ENCODE measurements around the gene FBXO40.

The FBXO40 gene

DNA sequence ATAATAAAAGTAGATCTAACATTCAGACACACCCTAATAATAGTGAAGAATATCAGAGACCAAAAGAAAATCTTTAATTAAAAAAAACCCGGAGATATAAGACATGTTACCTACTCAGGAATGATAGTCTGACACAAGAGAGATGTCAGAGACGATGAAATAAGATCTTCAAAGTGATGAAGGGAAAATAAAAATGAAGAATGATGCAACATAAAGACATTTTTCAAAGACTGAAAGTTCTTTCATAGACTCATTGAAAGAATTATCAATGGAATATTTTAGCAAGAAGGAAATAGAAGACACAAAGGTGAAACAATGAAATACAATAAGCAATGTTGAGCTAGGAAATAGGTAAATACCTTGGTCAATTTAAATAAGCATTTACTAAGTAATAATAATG is 47.9 kb downstream of the FBXO40 start:
- DNase-seq: peak in 1 of 2 experiments; percentile 26
- TF ChIP-seq POLR2A (IDR thresholded peaks at IDR 0.05; ENCODE audit: low read length) (no peak), GATA1 (IDR thresholded peaks at IDR 0.05; ENCODE audit: low read depth, low read length) (no peak)

DNA sequence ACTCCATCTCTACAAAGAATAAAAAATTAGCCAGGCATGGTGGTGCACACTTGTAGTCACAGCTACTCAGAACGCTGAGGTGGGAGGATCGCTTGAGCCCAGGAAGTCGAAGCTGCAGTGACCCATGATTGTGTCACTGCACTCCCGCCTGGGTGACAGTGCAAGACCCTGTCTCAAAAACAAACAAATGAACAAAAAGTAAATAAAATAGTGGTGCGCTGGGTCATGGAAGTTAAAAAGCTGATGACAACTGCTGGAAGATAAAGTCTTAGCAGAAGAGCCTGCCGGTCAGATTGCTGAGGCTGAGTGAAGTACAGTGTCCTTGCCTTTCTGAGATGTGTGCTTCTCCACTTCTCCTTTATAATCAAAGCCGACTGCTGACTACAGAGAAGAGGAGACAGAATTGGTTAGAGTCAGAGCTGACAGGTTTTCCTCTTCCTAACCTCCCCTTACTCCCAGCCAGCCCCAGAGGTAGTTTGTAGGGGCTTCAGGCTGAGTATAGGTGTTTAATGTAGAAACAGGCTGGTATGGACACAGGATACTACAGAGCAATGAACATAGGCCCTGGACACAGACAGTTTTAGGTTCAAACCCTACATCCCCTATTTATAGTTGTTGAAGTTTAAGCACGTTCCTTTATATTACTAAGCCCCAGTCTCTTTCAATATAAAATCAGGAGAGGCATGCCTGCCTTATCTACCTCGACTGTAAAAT is 49.6 kb downstream of the FBXO40 start:
- no peak for DNase-seq
- TF ChIP-seq GATA1 (IDR thresholded peaks at IDR 0.05; ENCODE audit: low read depth, low read length): no peak
- no peak for TF ChIP-seq POLR2A (IDR thresholded peaks at IDR 0.05; ENCODE audit: low read length)

DNA sequence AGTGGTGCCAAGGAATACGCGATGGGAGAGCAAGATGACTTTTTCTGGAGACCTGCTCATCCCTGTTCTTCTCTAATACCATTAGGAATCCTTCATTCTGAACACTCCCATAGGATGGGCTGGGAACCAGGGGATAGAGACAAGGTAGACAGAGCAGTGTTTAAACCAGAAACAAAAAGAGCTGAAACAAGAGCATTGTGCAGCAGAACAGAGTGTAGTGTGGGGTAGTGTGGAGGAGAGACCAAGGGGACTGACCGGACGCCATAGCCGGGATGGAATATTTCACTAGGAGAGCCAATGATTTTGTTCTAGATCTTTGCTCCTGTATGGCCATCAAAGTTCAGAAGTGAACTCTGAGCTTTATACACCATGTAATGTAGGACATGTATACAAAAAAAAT is 51.9 kb downstream of the FBXO40 start:
- TF ChIP-seq POLR2A (IDR thresholded peaks at IDR 0.05; ENCODE audit: low read length) (no peak), GATA1 (IDR thresholded peaks at IDR 0.05; ENCODE audit: low read depth, low read length) (no peak)

DNA sequence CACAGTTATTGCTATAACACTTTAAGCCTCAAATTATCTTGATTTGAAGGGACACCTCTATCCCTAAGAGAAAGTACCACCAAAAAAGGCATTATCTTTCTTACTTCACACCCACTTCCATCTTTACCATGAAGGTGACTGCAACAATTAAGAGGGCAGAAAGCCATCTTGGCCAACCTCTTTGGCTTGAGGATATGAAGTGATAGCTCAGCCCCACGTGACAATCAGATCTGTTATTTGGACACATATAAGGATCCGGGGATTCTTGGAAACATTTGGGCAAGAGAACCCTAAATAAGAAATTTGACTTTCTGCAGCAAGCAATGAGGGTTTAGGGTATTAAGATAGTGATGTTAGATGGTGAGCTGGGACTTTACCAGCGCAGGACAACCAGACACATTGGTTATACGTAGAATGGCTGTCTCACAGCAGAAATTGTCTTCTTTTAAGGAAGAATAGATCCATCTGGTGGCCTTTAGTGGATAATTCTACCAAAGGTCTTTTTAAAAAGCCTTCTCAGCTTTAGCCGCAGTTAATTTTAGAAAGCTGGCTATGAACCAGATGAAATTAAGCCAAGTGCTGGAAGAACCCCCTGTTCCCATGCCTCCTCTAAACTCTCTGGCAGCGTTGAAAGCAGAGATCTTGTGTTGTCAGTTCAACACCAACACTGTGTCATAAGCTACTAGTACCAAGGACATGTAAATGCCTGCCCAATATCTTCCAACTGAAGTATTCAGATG is 55.2 kb downstream of the FBXO40 start:
- no peak for DNase-seq
- no peak for TF ChIP-seq POLR2A (IDR thresholded peaks at IDR 0.05; ENCODE audit: low read length)
- no peak for TF ChIP-seq GATA1 (IDR thresholded peaks at IDR 0.05; ENCODE audit: low read depth, low read length)

More for the DNA sequence above, 51.9 kb downstream of the FBXO40 start:
- DNase-seq: no peak

DNA sequence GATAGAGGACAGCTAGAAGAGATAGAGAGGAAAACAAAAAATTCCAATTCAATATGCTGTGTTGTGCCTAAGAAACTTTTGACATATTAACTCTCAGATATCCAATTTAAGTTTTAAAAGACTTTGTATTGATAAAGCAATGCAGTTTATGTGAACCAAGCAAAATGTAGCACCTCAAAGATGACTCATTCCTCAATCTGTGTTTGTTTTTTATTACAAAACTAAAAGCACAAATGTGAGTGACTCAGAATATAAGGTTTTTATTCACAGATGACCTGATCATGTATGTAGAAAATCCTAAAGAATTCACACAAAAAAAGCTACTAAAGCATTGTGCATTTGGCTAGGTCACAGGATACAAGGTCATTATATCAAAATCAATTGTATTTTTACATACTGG is 56.5 kb downstream of the FBXO40 start:
- DNase-seq: no peak
- no peak for TF ChIP-seq POLR2A (IDR thresholded peaks at IDR 0.05; ENCODE audit: low read length)
- TF ChIP-seq GATA1 (IDR thresholded peaks at IDR 0.05; ENCODE audit: low read depth, low read length): no peak

GRCh38 chr3:121651684-121652083 is 58.5 kb downstream of the FBXO40 start:
- peak; percentile 47 to 67 for DNase-seq

GRCh38 chr3:121654493-121655385 is 61.6 kb downstream of the FBXO40 start:
- no peak for DNase-seq
- TF ChIP-seq GATA1 (IDR thresholded peaks at IDR 0.05; ENCODE audit: low read depth, low read length): no peak
- TF ChIP-seq POLR2A (IDR thresholded peaks at IDR 0.05; ENCODE audit: low read length): no peak

More at GRCh38 chr3:121651684-121652083, 58.5 kb downstream of the FBXO40 start:
- TF ChIP-seq GATA1 (IDR thresholded peaks at IDR 0.05; ENCODE audit: low read depth, low read length) (no peak), POLR2A (IDR thresholded peaks at IDR 0.05; ENCODE audit: low read length) (no peak)

- no peak for TF ChIP-seq GATA1 (IDR thresholded peaks at IDR 0.05; ENCODE audit: low read depth, low read length)
- TF ChIP-seq POLR2A (IDR thresholded peaks at IDR 0.05; ENCODE audit: low read length): no peak
- DNase-seq: no peak
These were observed 65.7 kb downstream of the FBXO40 start for GRCh38 chr3:121658716-121659435.

- TF ChIP-seq POLR2A (IDR thresholded peaks at IDR 0.05; ENCODE audit: low read length): no peak
- no peak for TF ChIP-seq GATA1 (IDR thresholded peaks at IDR 0.05; ENCODE audit: low read depth, low read length)
- no peak for DNase-seq
These were observed 66.4 kb downstream of the FBXO40 start for GRCh38 chr3:121659586-121659985.

- DNase-seq: peak; percentile 30 to 59
- TF ChIP-seq GATA1 (IDR thresholded peaks at IDR 0.05; ENCODE audit: low read depth, low read length): no peak
- TF ChIP-seq POLR2A (IDR thresholded peaks at IDR 0.05; ENCODE audit: low read length): peak; percentile 82
These were observed 67.4 kb downstream of the FBXO40 start, which contains the start of gene HCLS1 for GRCh38 chr3:121660356-121661171. Gene HCLS1, minus strand, starts transcription at chr3:121660903. Its CDS starts 2,556 bp downstream, at chr3:121658347.

DNA sequence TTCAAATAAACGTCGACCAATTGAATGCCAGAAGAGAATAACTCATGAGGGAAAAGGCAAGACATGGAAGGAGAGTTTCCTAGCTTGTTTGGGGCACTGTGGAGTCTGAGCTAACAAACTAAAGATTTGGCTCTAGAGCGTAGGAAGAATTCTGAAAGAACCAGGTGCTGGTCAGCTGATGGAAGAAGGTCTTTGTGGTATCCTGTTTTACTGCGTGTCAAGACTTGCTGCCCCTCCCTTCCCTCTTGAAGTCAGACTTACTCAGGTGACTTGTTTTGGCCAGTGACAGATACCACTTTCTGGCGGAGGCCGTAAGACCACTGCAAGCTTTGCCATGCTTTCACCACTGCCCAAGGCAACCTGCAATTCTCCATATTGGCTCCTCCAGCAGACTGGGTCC is 68.2 kb downstream of the FBXO40 start:
- TF ChIP-seq GATA1 (IDR thresholded peaks at IDR 0.05; ENCODE audit: low read depth, low read length): no peak
- no peak for TF ChIP-seq POLR2A (IDR thresholded peaks at IDR 0.05; ENCODE audit: low read length)
- no peak for DNase-seq

DNA sequence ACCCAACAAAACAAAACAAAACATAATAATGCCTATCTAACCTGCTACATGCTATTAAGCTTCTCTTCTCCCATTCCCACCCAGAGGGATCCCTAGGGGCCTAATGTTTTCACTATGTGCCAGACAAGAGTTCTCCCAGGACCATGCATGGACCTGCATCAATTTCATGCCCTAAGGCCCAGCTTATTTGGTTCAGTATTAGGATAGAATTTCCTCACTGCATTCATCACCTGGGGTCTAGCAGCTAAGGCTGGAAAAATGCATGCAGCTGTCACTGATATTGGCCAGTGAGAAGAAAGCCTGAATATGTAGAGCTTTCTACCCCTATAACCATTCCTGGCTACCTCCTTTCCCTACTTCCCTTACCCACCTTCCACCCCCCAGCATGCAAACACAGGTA is 69.6 kb downstream of the FBXO40 start:
- TF ChIP-seq POLR2A (IDR thresholded peaks at IDR 0.05; ENCODE audit: low read length) (no peak), GATA1 (IDR thresholded peaks at IDR 0.05; ENCODE audit: low read depth, low read length) (no peak)
- DNase-seq: no peak

All from erythroblast (primary cell).